HG02763 (cell line): ENCODE results near the gene OR8J3.
"Not testable (repeated sequence)": the region's sequence is repeated elsewhere in the genome, so short reads cannot be mapped to it uniquely, and the experiment has no call there.

Experiments
- ATAC-seq: cut with Tn5 transposase; IDR thresholded peaks from one replicate; pipeline ENCODE4 v1.9.1; 2021; ENCODE audit warnings: mild to moderate bottlenecking, moderate library complexity; ENCODE audit not compliant: unreplicated experiment

Gene OR8J3

GRCh38 chr11:56140151-56140661 lies at the start of gene OR8J3:
TSS of gene OR8J3 (minus strand) at chr11:56140201. CDS start at chr11:56137718, 2,483 bp downstream.
- no peak for ATAC-seq

DNA sequence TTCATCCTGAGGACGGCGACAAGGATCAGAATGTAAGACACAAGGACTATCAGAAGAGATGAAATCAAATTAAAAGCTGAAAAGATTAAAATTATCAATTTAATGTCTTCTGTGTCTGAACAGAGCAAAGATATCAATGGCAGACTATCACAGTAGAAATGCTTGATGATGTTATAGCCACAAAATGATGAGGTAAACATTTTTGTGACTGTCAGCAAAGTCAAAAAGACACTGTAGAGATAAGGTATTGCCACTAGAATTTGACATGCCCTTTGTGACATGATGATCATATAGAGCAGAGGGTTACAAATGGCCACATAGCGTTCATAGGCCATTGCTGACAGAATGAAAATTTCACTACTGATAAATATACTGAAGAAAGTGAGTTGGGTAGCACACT lies 48.6 kb upstream of the OR8J3 start:
- no peak for ATAC-seq

- no peak for ATAC-seq
These were observed 43.5 kb upstream of the OR8J3 start for GRCh38 chr11:56183459-56183858.

GRCh38 chr11:56176318-56176717 lies 36.3 kb upstream of the OR8J3 start, which contains the start of gene OR5J2:
TSS of gene OR5J2 (plus strand) at chr11:56176618. CDS start at chr11:56176618, 0 bp downstream.
- no peak for ATAC-seq

GRCh38 chr11:56172256-56172830 lies 32.3 kb upstream of the OR8J3 start:
- no peak for ATAC-seq

DNA sequence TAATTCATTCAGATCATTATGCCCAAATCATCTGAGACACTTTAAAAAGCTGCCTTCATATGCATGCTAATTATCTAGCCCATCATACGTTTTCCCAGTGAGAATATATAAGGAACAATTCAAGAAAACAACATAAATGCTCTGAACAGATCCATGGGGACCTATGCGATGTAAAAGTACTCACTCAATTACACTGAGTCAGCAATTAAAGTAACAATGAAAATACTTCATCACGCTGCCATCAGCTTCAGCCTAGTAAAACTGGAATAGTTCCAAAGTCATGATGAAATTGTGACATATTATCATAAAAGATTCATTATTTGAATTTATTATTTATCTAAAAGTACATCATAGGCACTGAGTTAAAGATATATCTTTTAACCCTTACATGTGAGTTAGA lies 23.8 kb upstream of the OR8J3 start:
- no peak for ATAC-seq

DNA sequence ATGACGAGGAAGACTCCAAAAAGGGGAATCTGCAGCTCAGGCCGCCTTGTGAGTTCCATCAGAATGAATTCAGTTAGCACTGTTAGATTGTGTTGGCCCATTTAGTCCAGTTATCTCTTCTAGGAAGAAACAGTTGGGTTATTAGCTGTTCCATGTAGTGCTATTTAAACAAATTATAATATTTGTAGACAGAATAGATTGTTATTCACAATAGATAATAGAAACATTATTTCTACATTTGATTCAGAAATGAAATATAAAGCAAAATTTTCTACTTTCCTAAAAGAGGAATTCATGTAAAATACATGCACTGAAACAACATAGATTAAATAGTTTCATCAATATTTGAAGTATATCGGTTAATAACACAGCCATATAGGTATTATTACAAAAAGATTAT lies 20.2 kb upstream of the OR8J3 start, which contains the start of gene OR8K5:
Gene OR8K5, minus strand, starts transcription at position 101 of the 400 bp plus-strand sequence. Its CDS starts 0 bp downstream, at position 101.
- ATAC-seq = no peak

DNA sequence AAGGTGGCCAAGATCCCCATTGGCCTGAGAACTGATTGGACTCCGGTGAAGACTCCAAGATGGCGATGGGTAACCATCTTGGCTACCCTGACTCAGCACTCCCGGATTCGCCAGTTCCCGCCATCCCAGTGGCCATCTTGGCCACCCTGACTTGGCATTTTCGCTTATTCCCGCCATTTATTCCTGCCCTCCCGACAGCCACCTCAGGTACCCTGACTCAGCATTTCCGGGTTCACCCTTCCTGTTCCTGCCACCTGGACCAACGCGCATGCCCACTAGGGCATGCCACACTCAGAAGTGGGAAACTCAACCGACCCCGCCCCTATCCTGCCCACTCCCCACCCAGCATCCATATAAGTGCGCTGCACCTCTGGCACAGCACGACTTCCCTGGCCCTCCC lies 12.3 kb upstream of the OR8J3 start:
- no peak for ATAC-seq

DNA sequence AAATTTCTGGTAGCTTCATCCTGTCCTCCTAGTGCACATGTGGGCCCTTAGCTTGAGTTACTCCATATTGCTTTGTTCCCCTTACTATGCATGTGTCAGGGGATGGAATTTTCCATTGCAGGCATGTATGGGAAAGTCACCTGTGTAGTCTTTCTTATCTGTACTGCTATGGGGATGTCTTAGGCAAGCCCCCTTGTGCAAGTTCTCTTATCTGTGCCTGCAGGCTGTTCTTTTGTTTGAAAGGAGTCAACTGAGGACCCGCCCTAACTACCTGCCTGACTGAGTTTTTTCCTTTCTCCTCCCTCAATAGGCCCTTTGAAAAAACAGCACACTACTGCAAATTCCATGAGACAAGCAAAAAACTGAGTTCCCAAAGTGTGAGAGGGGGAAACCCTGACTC lies 11.4 kb upstream of the OR8J3 start:
- no peak for ATAC-seq

DNA sequence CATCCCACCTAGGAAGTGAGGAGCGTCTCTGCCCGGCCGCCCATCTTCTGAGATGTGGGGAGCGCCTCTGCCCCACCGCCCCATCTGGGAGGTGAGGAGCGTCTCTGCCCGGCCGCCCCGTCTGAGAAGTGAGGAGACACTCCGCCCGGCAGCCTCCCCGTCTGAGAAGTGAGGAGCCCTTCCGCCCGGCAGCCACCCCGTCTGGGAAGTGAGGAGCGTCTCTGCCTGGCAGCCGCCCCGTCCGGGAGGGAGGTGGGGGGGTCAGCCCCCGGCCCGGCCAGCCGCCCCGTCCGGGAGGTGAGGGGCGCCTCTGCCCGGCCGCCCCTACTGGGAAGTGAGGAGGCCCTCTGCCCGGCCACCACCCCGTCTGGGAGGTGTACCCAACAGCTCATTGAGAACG lies 3.7 kb upstream of the OR8J3 start:
- not testable (repeated sequence) for ATAC-seq

- ATAC-seq = no peak
These were observed 17.9 kb downstream of the OR8J3 start, which contains the start of gene OR8H3 for GRCh38 chr11:56122073-56122472. TSS of gene OR8H3 (plus strand) at chr11:56122373. CDS start at chr11:56122373, 0 bp downstream.

- no peak for ATAC-seq
These were observed 36.7 kb downstream of the OR8J3 start, which contains the start of gene OR8H2 for GRCh38 chr11:56103210-56103737. TSS of gene OR8H2 (plus strand) at chr11:56103687. CDS start at chr11:56105043, 1,356 bp downstream.

DNA sequence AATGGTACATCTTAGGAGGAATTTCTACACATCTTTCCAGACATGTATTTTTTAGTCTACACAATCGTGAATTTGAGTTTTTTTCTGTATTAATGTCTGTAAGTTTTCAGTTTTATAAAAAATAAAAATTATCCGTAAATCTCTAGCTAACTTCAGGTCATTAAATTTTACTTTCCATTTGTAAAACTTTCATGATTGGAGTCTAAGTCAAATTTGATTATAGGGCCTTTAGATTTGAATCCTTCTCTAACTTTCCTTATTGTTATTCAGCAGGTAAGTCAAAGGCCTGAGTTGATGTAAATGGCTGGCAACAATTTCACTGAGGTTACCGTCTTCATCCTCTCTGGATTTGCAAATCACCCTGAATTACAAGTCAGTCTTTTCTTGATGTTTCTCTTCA lies 47.0 kb downstream of the OR8J3 start, which contains the start of gene OR8I2:
Gene OR8I2, plus strand, starts transcription at position 301 of the 400 bp plus-strand sequence. Its CDS starts 0 bp downstream, at position 301.
- no peak for ATAC-seq

DNA sequence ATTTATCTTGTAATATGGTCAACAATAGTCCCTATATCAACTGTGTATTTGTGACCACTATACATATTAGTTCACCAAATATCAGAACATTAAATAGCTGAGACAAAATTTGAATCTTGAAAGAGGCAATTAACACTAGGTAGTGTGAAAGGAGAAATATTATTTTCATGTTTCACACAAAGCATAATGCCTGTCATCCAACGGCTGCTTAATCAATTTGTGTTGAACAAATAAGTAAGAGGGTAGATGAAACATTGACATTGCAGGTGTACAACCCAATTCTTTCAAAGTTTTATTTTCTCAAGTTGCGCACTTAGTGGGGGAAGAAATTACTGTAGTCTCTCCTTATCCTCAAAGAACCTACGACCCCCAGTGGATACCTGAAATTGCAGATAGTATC lies 50.3 kb downstream of the OR8J3 start:
- ATAC-seq = no peak
